GM12878 (cell line): ENCODE measurements around the gene NECTIN1.

Experiments
- CEBPZ ChIP-seq: fragments of 150-350 bp; IDR thresholded peaks from 2 replicates; pipeline ENCODE4 v1.6.1; 2016; ENCODE audit warnings: low read depth, low read length
- CTCF ChIP-seq, 3 experiments: IDR thresholded peaks in 2 of 3; conservative IDR thresholded peaks in 1 of 3; 2 replicates each; pipeline ENCODE4 v1.5.1; 2011; ENCODE audit warnings: low read depth in 3 of 3, low read length in 3 of 3, mild to moderate bottlenecking in 3 of 3, control low read depth in 2 of 3, moderate library complexity in 2 of 3, inconsistent platforms in 1 of 3, mixed read lengths in 1 of 3; ENCODE audit not compliant: control insufficient read depth in 2 of 3, insufficient read depth in 1 of 3; ENCODE audit errors: extremely low read depth in 1 of 3
- JUND ChIP-seq: IDR thresholded peaks from 2 replicates; pipeline ENCODE4 v1.6.1; 2012; ENCODE audit warnings: low read depth, mild to moderate bottlenecking, low read length, improper control_type of control experiment, moderate library complexity
- PML ChIP-seq: IDR thresholded peaks from 2 replicates; pipeline ENCODE4 v1.6.1; 2012; ENCODE audit warnings: low read length, inconsistent platforms
- RAD21 ChIP-seq: IDR thresholded peaks from 2 replicates; pipeline ENCODE4 v1.6.1; 2011; ENCODE audit warnings: mild to moderate bottlenecking, low read depth, low read length, moderate library complexity; ENCODE audit not compliant: insufficient read depth
- SMC3 ChIP-seq: IDR thresholded peaks from 2 replicates; pipeline ENCODE4 v1.6.1; 2011; ENCODE audit warnings: low read length, improper control_type of control experiment, borderline replicate concordance
- TAF1 ChIP-seq: IDR thresholded peaks from 2 replicates; pipeline ENCODE4 v1.6.1; 2011; ENCODE audit warnings: mild to moderate bottlenecking, low read depth, low read length, borderline replicate concordance

GRCh38 chr11:119764108-119764868 is 35.3 kb upstream of the NECTIN1 start:
- TF ChIP-seq RAD21: no peak
- TF ChIP-seq PML: no peak
- TF ChIP-seq CTCF (IDR thresholded peaks at IDR 0.05 in 2 of 3, conservative IDR thresholded peaks at IDR 0.05 in 1 of 3; ENCODE audit: control insufficient read depth in 2 of 3, extremely low read depth in 1 of 3, insufficient read depth in 1 of 3, low read depth in 3 of 3, low read length in 3 of 3): no peak
- no peak for TF ChIP-seq JUND
- TF ChIP-seq TAF1: no peak
- TF ChIP-seq CEBPZ: no peak
- TF ChIP-seq SMC3: no peak
